Measurements from ENCODE around the gene ZNF358.
A peak's percentile ranks its signal among the peaks of the same experiment; 100 is the strongest.

ZNF358 gene

GRCh38 chr19:7513809-7514642, 1.9 kb upstream of the ZNF358 start:
- no peak overlapping the region for H3K27ac ChIP-seq (ENCODE audit: low read depth, low read length)
- H2BK120ac ChIP-seq (ENCODE audit: low read depth, low read length) = no peak overlapping the region
- H3K56ac ChIP-seq (ENCODE audit: low read length) = peak overlapping the region; percentile 15
- no peaks in the 10 kb centered on the region for H3K79me2 ChIP-seq (ENCODE audit: control insufficient read depth, insufficient read depth, low read length)
- peaks cover 3% of the 10 kb centered on the region for H3K4me1 ChIP-seq (ENCODE audit: control insufficient read depth, low read depth, low read length)
- no peak overlapping the region for H3K18ac ChIP-seq (ENCODE audit: low read length)
- no peak overlapping the region for H2AK5ac ChIP-seq (ENCODE audit: low read length)
- H3K27me3 ChIP-seq (ENCODE audit: insufficient read depth, low read length, poor library complexity) = no peaks in the 10 kb centered on the region
- no peak overlapping the region for H3K4me2 ChIP-seq (ENCODE audit: low read length)
- no peak overlapping the region for H2BK5ac ChIP-seq (ENCODE audit: low read length)
- no peak overlapping the region for H3K4me3 ChIP-seq (ENCODE audit: low read length)
- H3K9ac ChIP-seq (ENCODE audit: low read length) = no peak overlapping the region
- no peak overlapping the region for H4K5ac ChIP-seq (ENCODE audit: low read length)
- no peak overlapping the region for H2BK15ac ChIP-seq (replicated peaks; ENCODE audit: low read depth)
- no CpG with 5 or more reads among the region's 5 CpGs for WGBS (ENCODE audit: extremely low coverage, insufficient coverage, low lambda C conversion rate)
- no peak overlapping the region for H4K8ac ChIP-seq (ENCODE audit: low read depth, low read length)
- H3K4ac ChIP-seq (ENCODE audit: low read depth, low read length) = no peak overlapping the region
- peak; percentile 59 for DNase-seq
- no peak overlapping the region for H3K23ac ChIP-seq (ENCODE audit: low read length)
- peaks cover 3% of the 10 kb centered on the region for H3K79me1 ChIP-seq (ENCODE audit: low read length)
- H3K36me3 ChIP-seq (ENCODE audit: control insufficient read depth, insufficient read depth, low read length) = no peaks in the 10 kb centered on the region

DNA sequence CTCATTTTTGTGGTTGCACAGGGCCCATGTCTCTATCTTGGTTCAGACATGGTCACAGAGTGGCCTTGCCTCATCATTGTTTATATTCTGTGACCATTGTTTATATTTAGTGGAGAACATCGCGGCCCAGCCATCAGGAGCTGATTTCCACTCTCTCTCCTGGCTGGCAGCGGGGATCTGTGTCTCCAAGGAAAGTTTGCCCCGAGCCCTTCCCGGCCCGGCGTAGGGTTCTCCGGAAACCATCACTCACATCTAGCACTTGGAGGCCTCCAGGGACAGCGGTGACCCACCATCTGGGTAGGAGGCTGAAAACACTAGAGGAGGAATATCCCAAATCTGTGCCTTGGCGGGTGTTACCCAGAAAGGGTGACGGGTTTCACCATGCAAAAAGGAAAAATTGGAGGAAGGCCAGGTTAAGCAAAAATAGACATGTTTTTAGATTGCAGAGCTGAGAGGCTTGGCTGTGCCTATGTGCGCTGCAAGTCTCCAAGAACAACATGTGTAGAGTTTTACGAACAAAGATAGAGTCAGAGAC, 726 bp upstream of the ZNF358 start:
- H3K79me1 ChIP-seq (ENCODE audit: low read length) = peaks cover 3% of the 10 kb centered on the region
- no peak overlapping the region for H3K27ac ChIP-seq (ENCODE audit: low read depth, low read length)
- H4K8ac ChIP-seq (ENCODE audit: low read depth, low read length) = peak overlapping the region; percentile 78
- H3K79me2 ChIP-seq (ENCODE audit: control insufficient read depth, insufficient read depth, low read length) = no peaks in the 10 kb centered on the region
- DNase-seq = no peak
- no CpG with 5 or more reads among the region's 13 CpGs for WGBS (ENCODE audit: extremely low coverage, insufficient coverage, low lambda C conversion rate)
- H3K18ac ChIP-seq (ENCODE audit: low read length) = peak overlapping the region; percentile 29
- no peaks in the 10 kb centered on the region for H3K27me3 ChIP-seq (ENCODE audit: insufficient read depth, low read length, poor library complexity)
- H2AK5ac ChIP-seq (ENCODE audit: low read length) = peak overlapping the region; percentile 2
- no peak overlapping the region for H2BK15ac ChIP-seq (replicated peaks; ENCODE audit: low read depth)
- peak overlapping the region; percentile 89 for H3K23ac ChIP-seq (ENCODE audit: low read length)
- no peak overlapping the region for H3K4me2 ChIP-seq (ENCODE audit: low read length)
- H2BK5ac ChIP-seq (ENCODE audit: low read length) = no peak overlapping the region
- peak overlapping the region; percentile 71 for H3K4ac ChIP-seq (ENCODE audit: low read depth, low read length)
- peak overlapping the region; percentile 9 for H4K5ac ChIP-seq (ENCODE audit: low read length)
- peaks cover 3% of the 10 kb centered on the region for H3K4me1 ChIP-seq (ENCODE audit: control insufficient read depth, low read depth, low read length)
- peak overlapping the region; percentile 79 for H3K9ac ChIP-seq (ENCODE audit: low read length)
- peak overlapping the region; percentile 34 for H3K56ac ChIP-seq (ENCODE audit: low read length)
- H2BK120ac ChIP-seq (ENCODE audit: low read depth, low read length) = no peak overlapping the region
- no peaks in the 10 kb centered on the region for H3K36me3 ChIP-seq (ENCODE audit: control insufficient read depth, insufficient read depth, low read length)
- H3K4me3 ChIP-seq (ENCODE audit: low read length) = no peak overlapping the region

DNA sequence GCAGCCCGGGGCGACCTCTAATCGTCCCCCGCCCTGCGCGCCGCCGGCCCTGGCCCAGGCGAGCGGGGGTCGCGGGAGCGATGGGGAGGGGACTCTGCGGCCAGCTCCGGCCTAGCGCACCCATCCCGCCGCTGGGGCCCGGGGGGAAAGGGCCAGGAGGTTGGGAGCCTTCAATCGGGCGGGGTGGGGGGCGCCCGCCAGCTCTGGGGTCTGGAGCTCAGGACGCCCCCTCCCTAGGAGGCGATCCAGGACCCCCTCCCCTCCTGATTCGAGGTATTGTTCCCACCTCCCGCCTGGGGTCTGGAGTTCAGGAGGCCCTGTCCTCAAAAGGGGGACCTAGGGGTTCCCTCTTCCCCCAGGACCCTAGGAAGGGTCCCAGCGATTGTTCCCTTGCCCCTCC, 430 bp downstream of the ZNF358 start:
- H2AK5ac ChIP-seq (ENCODE audit: low read length) = no peak overlapping the region
- no CpG with 5 or more reads among the region's 28 CpGs for WGBS (ENCODE audit: extremely low coverage, insufficient coverage, low lambda C conversion rate)
- H3K4me3 ChIP-seq (ENCODE audit: low read length) = peak overlapping the region; percentile 6
- peak overlapping the region; percentile 79 for H3K9ac ChIP-seq (ENCODE audit: low read length)
- peak overlapping the region; percentile 46 for H2BK120ac ChIP-seq (ENCODE audit: low read depth, low read length)
- no peaks in the 10 kb centered on the region for H3K79me2 ChIP-seq (ENCODE audit: control insufficient read depth, insufficient read depth, low read length)
- peak overlapping the region; percentile 83 for H3K4ac ChIP-seq (ENCODE audit: low read depth, low read length)
- peak overlapping the region; percentile 75 for H3K56ac ChIP-seq (ENCODE audit: low read length)
- H3K4me1 ChIP-seq (ENCODE audit: control insufficient read depth, low read depth, low read length) = peaks cover 3% of the 10 kb centered on the region
- H2BK5ac ChIP-seq (ENCODE audit: low read length) = no peak overlapping the region
- H4K5ac ChIP-seq (ENCODE audit: low read length) = no peak overlapping the region
- no peak overlapping the region for H2BK15ac ChIP-seq (replicated peaks; ENCODE audit: low read depth)
- DNase-seq = no peak
- no peaks in the 10 kb centered on the region for H3K36me3 ChIP-seq (ENCODE audit: control insufficient read depth, insufficient read depth, low read length)
- no peaks in the 10 kb centered on the region for H3K27me3 ChIP-seq (ENCODE audit: insufficient read depth, low read length, poor library complexity)
- H3K23ac ChIP-seq (ENCODE audit: low read length) = no peak overlapping the region
- peaks cover 3% of the 10 kb centered on the region for H3K79me1 ChIP-seq (ENCODE audit: low read length)
- H3K27ac ChIP-seq (ENCODE audit: low read depth, low read length) = no peak overlapping the region
- peak overlapping the region; percentile 98 for H3K18ac ChIP-seq (ENCODE audit: low read length)
- H3K4me2 ChIP-seq (ENCODE audit: low read length) = peak overlapping the region; percentile 38
- H4K8ac ChIP-seq (ENCODE audit: low read depth, low read length) = peak overlapping the region; percentile 96

DNA sequence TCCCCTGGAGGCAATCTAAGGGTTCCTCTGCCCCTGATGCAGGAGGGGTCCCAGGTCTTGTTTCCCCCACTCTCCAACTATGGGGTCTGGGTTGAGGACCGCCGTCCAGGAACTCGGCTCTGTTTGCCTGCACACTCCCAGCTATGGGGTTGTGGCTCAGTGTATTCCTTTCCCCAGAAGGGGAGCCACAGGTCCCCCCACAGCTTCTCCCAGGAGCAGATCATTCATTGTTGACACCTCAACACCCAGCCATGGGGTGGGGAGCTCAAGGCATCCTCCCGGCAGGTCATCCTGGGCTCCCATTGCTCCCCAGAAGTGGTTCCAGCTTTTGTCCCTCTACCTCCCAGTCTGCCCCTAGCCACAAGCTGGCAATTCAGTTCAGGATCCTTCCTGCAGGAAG, 975 bp downstream of the ZNF358 start:
- Histone ChIP-seq H3K79me2 (ENCODE audit: control insufficient read depth, insufficient read depth, low read length) (no peaks in the 10 kb centered on the region), H4K8ac (ENCODE audit: low read depth, low read length) (no peak overlapping the region)
- no CpG with 5 or more reads among the region's 4 CpGs for WGBS (ENCODE audit: extremely low coverage, insufficient coverage, low lambda C conversion rate)

DNA sequence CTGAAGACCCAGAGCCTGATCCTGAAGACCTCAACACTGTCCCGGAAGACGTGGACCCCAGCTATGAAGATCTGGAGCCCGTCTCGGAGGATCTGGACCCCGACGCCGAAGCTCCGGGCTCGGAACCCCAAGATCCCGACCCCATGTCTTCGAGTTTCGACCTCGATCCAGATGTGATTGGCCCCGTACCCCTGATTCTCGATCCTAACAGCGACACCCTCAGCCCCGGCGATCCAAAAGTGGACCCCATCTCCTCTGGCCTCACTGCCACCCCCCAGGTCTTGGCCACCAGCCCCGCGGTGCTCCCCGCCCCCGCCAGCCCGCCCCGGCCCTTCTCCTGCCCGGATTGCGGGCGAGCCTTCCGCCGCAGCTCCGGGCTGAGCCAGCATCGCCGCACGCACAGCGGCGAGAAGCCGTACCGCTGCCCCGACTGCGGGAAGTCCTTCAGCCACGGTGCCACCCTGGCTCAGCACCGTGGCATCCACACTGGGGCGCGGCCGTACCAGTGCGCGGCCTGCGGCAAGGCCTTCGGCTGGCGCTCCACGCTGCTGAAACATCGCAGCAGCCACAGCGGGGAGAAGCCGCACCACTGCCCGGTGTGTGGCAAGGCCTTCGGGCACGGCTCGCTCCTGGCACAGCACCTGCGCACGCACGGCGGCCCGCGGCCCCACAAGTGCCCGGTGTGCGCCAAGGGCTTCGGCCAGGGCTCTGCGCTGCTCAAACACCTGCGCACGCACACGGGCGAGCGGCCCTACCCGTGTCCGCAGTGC, 3.6 kb downstream of the ZNF358 start:
- no peak overlapping the region for H2BK15ac ChIP-seq (replicated peaks; ENCODE audit: low read depth)
- WGBS (ENCODE audit: extremely low coverage, insufficient coverage, low lambda C conversion rate) = no CpG with 5 or more reads among the region's 74 CpGs
- H2BK120ac ChIP-seq (ENCODE audit: low read depth, low read length) = no peak overlapping the region
- peaks cover 6% of the 10 kb centered on the region for H3K4me1 ChIP-seq (ENCODE audit: control insufficient read depth, low read depth, low read length)
- H3K27ac ChIP-seq (ENCODE audit: low read depth, low read length) = no peak overlapping the region
- no peak overlapping the region for H4K8ac ChIP-seq (ENCODE audit: low read depth, low read length)
- H3K36me3 ChIP-seq (ENCODE audit: control insufficient read depth, insufficient read depth, low read length) = no peaks in the 10 kb centered on the region
- no peak overlapping the region for H4K5ac ChIP-seq (ENCODE audit: low read length)
- H3K4ac ChIP-seq (ENCODE audit: low read depth, low read length) = no peak overlapping the region
- no peak overlapping the region for H3K23ac ChIP-seq (ENCODE audit: low read length)
- no peak overlapping the region for H2BK5ac ChIP-seq (ENCODE audit: low read length)
- H2AK5ac ChIP-seq (ENCODE audit: low read length) = no peak overlapping the region
- H3K4me3 ChIP-seq (ENCODE audit: low read length) = no peak overlapping the region
- H3K4me2 ChIP-seq (ENCODE audit: low read length) = no peak overlapping the region
- no peak for DNase-seq
- H3K56ac ChIP-seq (ENCODE audit: low read length) = no peak overlapping the region
- H3K79me2 ChIP-seq (ENCODE audit: control insufficient read depth, insufficient read depth, low read length) = no peaks in the 10 kb centered on the region
- H3K27me3 ChIP-seq (ENCODE audit: insufficient read depth, low read length, poor library complexity) = no peaks in the 10 kb centered on the region
- H3K79me1 ChIP-seq (ENCODE audit: low read length) = peaks cover 3% of the 10 kb centered on the region
- no peak overlapping the region for H3K9ac ChIP-seq (ENCODE audit: low read length)
- H3K18ac ChIP-seq (ENCODE audit: low read length) = no peak overlapping the region

More for the DNA sequence above, 975 bp downstream of the ZNF358 start:
- H3K4me1 ChIP-seq (ENCODE audit: control insufficient read depth, low read depth, low read length) = peaks cover 3% of the 10 kb centered on the region
- H3K27me3 ChIP-seq (ENCODE audit: insufficient read depth, low read length, poor library complexity) = no peaks in the 10 kb centered on the region
- peak overlapping the region; percentile 75 for H3K56ac ChIP-seq (ENCODE audit: low read length)
- peaks cover 3% of the 10 kb centered on the region for H3K79me1 ChIP-seq (ENCODE audit: low read length)
- H3K4me3 ChIP-seq (ENCODE audit: low read length) = peak overlapping the region; percentile 6
- H3K4me2 ChIP-seq (ENCODE audit: low read length) = peak overlapping the region; percentile 38
- no peak overlapping the region for H3K27ac ChIP-seq (ENCODE audit: low read depth, low read length)
- no peaks in the 10 kb centered on the region for H3K36me3 ChIP-seq (ENCODE audit: control insufficient read depth, insufficient read depth, low read length)
- no peak overlapping the region for H2BK5ac ChIP-seq (ENCODE audit: low read length)
- DNase-seq = no peak
- no peak overlapping the region for H3K23ac ChIP-seq (ENCODE audit: low read length)
- peak overlapping the region; percentile 79 for H3K9ac ChIP-seq (ENCODE audit: low read length)
- H2AK5ac ChIP-seq (ENCODE audit: low read length) = no peak overlapping the region
- H3K4ac ChIP-seq (ENCODE audit: low read depth, low read length) = peak overlapping the region; percentile 83
- H2BK120ac ChIP-seq (ENCODE audit: low read depth, low read length) = no peak overlapping the region
- H3K18ac ChIP-seq (ENCODE audit: low read length) = peak overlapping the region; percentile 98
- no peak overlapping the region for H2BK15ac ChIP-seq (replicated peaks; ENCODE audit: low read depth)
- no peak overlapping the region for H4K5ac ChIP-seq (ENCODE audit: low read length)
